ENCODE results near the gene ANO10. TPM values are rescaled to one million over a fixed set of nuclear protein-coding genes. Genes with fewer than 3 reads are reported as not detected.

The ANO10 gene
- total RNA-seq, 1 donor = 7.1 TPM

DNA sequence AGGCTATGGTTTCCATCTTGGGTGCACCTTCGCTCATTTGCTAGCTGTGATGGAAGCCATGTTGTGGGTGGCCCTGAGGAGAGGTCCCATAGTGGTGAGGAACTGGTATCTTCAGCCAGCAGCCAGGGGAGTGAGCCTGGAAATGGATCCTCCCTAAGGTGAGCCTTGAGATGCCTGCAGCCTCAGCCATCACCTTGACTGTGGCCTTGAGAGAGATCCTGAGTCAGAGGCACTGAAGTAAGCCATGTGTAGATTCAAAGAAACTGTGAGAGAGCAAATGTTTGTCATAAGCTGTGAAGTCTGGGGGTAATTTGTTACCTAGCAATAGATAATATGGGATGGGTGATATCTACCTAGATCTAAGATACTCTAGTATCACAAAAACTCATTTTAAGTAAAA, 230.2 kb downstream of the ANO10 start:
- Histone ChIP-seq H3K9me3 (ENCODE audit: low read depth, low read length) (no peaks in the 10 kb centered on the region), H3K4me1 (ENCODE audit: insufficient read depth, low read length) (peaks cover 25% of the 10 kb centered on the region), H3K27me3 (ENCODE audit: insufficient read depth, low read length) (no peaks in the 10 kb centered on the region)

DNA sequence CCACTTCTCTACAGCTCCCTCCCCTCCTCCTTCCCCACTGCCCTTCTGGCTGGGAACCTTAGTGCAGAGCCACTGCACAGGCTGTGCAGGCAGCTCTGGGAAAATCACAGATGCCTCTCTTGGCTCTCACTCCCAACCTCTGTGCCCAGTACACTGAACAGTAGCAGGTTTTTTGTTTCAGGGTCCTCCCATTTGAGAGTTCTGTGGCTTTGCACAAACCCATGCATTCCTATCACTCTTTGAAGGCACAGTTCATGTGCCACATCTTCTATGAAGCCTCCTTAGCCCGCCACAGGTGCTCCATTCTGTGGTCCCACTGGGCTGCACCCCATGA, 231.6 kb downstream of the ANO10 start:
- Histone ChIP-seq H3K27me3 (ENCODE audit: insufficient read depth, low read length) (no peaks in the 10 kb centered on the region), H3K4me1 (ENCODE audit: insufficient read depth, low read length) (peaks cover 25% of the 10 kb centered on the region), H3K4me3 (ENCODE audit: low read length) (no peak overlapping the region), H3K9me3 (ENCODE audit: low read depth, low read length) (no peaks in the 10 kb centered on the region)

More for the DNA sequence above, 230.2 kb downstream of the ANO10 start:
- no peak overlapping the region for H3K4me3 ChIP-seq (ENCODE audit: low read length)

DNA sequence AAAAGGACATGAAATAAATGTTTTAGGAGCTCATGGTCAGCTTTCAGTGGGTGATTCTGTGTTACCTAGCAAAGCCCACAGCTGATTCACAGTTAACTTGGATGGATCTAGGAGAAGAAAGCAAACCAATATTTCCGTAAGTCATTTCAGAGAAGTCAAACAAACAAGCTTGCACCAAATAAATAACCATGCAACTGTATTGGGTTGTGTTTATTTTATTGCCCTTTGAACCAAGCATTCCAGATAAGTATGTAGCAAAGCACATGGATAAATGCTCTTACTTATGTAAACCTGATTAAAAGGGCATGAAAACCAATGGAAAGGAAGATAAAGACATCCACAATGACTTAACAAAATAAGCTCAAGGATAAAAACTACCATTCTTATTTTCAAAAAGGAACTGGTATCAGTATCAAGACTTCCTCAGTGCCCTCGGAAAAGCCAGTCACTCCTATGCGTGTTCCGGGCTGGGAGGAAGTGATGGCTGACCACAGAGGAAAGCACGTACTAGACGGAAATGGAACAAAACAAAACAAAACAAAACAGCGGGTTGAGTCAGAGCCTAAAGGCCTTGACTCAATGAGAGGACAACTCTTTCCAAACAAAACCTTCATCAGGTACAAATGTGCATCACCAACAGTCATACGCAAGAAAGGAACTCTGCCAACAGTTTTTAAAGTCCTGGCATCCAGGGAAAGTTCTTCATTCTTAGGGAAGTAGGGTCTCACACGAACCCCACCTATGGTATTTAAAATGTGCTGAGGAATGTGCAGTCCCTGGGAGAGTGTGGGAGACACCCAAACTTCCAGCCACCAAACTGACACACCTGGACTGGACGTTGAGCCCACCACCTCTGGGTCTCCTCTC, 232.2 kb downstream of the ANO10 start:
- peaks cover 25% of the 10 kb centered on the region for H3K4me1 ChIP-seq (ENCODE audit: insufficient read depth, low read length)
- no peaks in the 10 kb centered on the region for H3K9me3 ChIP-seq (ENCODE audit: low read depth, low read length)
- no peak overlapping the region for H3K4me3 ChIP-seq (ENCODE audit: low read length)
- H3K27me3 ChIP-seq (ENCODE audit: insufficient read depth, low read length) = no peaks in the 10 kb centered on the region

DNA sequence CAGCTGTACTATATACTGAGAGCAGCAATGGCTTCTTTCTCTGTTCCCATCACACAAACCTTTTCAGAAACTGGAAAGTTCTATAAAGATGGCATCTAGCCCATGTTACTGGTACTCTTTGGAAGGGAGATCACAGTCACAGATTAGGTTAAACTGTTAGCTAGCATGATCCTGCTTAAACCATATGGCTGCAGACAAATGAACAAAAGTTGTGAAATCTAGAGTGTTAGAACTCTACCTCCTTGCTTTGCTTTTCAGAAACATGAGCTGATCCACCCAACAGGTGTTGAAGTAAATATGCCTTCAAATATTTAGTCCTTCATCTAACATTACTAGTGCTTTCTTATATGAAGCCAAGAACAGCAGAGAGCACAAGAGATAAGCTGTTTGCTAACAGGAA, 232.9 kb downstream of the ANO10 start:
- peaks cover 25% of the 10 kb centered on the region for H3K4me1 ChIP-seq (ENCODE audit: insufficient read depth, low read length)
- H3K4me3 ChIP-seq (ENCODE audit: low read length) = no peak overlapping the region

GRCh38 chr3:43388175-43388574, 233.6 kb downstream of the ANO10 start:
- no peak overlapping the region for H3K4me3 ChIP-seq (ENCODE audit: low read length)

More for the DNA sequence above, 232.9 kb downstream of the ANO10 start:
- H3K27me3 ChIP-seq (ENCODE audit: insufficient read depth, low read length) = no peaks in the 10 kb centered on the region
- H3K9me3 ChIP-seq (ENCODE audit: low read depth, low read length) = no peaks in the 10 kb centered on the region

GRCh38 chr3:43379343-43379742, 242.5 kb downstream of the ANO10 start:
- no peaks in the 10 kb centered on the region for H3K27me3 ChIP-seq (ENCODE audit: insufficient read depth, low read length)
- H3K4me1 ChIP-seq (ENCODE audit: insufficient read depth, low read length) = peaks cover 7% of the 10 kb centered on the region
- no peaks in the 10 kb centered on the region for H3K9me3 ChIP-seq (ENCODE audit: low read depth, low read length)
- H3K4me3 ChIP-seq (ENCODE audit: low read length) = no peak overlapping the region

More at GRCh38 chr3:43388175-43388574, 233.6 kb downstream of the ANO10 start:
- no peaks in the 10 kb centered on the region for H3K27me3 ChIP-seq (ENCODE audit: insufficient read depth, low read length)
- no peaks in the 10 kb centered on the region for H3K9me3 ChIP-seq (ENCODE audit: low read depth, low read length)
- peaks cover 25% of the 10 kb centered on the region for H3K4me1 ChIP-seq (ENCODE audit: insufficient read depth, low read length)

DNA sequence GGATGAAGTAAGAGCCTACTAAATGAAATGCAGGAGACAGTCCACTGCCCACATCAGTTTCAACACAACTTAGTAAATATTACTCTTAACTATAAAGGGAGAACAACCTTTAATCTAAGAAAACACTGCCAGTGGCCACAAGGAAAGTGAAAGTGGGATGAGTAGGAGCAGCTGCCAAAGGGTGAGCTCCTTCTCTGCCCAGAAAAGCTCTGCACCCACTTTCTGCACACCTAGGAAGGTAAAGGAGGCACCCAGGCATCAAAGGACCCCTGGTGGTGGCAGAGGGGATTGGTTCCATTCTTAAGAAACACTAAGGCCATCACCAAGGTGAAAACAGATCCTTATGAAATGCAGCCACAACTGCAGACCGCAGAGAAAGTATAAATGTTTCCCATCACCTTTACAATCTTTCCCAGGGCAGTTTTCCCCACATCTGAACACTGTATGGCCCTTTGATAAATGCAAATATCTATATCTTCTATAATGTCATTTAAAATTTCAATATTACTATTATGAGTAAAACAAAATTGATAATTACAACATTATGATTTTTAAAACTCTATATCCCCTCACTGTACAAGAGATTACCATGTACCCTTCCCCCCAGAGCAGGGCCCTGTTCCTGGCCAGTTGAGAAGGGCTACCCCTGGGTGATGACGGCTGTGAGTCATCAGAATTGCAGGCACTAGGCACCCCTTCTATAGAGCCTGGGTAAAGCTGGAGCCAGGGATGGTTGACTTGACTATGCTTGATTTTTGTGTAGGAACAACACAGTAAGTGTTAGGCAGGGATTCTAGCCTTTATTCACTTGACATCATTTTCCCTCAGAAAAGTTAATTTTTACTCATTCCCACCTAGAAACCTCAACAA, 243.5 kb downstream of the ANO10 start:
- H3K4me3 ChIP-seq (ENCODE audit: low read length) = no peak overlapping the region
- H3K27me3 ChIP-seq (ENCODE audit: insufficient read depth, low read length) = no peaks in the 10 kb centered on the region
- no peaks in the 10 kb centered on the region for H3K9me3 ChIP-seq (ENCODE audit: low read depth, low read length)
- H3K4me1 ChIP-seq (ENCODE audit: insufficient read depth, low read length) = peaks cover 7% of the 10 kb centered on the region

DNA sequence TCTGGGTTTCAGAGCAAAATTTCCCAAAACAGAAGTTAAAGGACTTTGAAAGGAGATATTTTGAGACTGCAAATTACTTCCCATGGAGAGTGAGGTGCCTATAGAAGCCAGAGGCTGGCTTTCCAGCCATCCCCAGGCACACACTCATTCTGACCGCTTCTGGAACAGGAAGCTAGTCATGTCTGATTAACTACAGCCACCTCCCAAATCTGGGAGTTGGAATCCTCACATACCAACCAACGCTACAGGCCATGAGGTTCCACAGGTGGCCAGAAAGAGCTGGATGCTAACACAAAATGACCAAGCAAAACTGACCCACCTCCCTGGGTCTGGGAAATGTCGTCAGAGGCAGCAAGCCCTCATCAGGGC, 248.3 kb downstream of the ANO10 start:
- no peak overlapping the region for H3K4me3 ChIP-seq (ENCODE audit: low read length)
- H3K27me3 ChIP-seq (ENCODE audit: insufficient read depth, low read length) = no peaks in the 10 kb centered on the region
- peaks cover 17% of the 10 kb centered on the region for H3K4me1 ChIP-seq (ENCODE audit: insufficient read depth, low read length)
- H3K9me3 ChIP-seq (ENCODE audit: low read depth, low read length) = no peaks in the 10 kb centered on the region

DNA sequence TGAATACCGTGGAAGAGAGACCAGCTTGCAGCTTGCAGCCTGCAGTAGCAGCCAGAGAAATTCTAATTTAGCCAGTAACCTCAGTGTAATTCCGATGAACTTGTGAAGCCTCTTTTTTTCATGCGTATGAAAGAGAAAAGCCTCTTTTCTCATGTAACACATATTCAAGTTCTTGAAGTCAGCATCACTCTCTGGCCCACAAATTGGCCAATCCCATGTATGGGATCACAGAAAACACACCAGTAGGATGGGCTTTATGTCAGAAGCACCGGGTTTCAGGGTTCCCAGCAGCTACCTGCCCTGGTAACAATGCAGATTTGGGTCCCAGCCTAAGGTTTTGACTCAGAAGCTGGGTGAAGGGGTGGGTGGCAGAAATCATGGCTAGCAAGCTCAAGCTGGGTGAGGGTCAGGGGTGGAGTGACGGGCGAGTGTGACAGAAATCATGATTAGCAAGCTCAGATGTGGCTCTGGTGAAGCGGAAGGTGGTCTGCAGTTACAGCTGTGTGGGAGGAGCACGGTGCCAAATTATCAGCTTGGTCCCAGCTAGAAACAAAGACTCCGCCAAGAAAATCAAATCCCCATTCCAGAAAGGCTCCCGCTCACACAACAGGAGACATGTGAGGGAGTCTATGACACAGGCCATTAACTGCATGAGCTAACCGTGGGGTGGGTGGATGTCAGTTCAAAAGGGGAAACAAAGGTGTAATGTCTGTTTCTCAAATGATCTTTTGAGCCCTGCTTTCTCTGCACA, 248.8 kb downstream of the ANO10 start:
- Histone ChIP-seq H3K4me3 (ENCODE audit: low read length) (no peak overlapping the region), H3K27me3 (ENCODE audit: insufficient read depth, low read length) (no peaks in the 10 kb centered on the region), H3K4me1 (ENCODE audit: insufficient read depth, low read length) (peaks cover 15% of the 10 kb centered on the region), H3K9me3 (ENCODE audit: low read depth, low read length) (no peaks in the 10 kb centered on the region)

- Histone ChIP-seq H3K9me3 (ENCODE audit: low read depth, low read length) (no peaks in the 10 kb centered on the region), H3K27me3 (ENCODE audit: insufficient read depth, low read length) (no peaks in the 10 kb centered on the region), H3K4me3 (ENCODE audit: low read length) (no peak overlapping the region), H3K4me1 (ENCODE audit: insufficient read depth, low read length) (peaks cover 10% of the 10 kb centered on the region)
These were observed 249.6 kb downstream of the ANO10 start for GRCh38 chr3:43372007-43372740.

DNA sequence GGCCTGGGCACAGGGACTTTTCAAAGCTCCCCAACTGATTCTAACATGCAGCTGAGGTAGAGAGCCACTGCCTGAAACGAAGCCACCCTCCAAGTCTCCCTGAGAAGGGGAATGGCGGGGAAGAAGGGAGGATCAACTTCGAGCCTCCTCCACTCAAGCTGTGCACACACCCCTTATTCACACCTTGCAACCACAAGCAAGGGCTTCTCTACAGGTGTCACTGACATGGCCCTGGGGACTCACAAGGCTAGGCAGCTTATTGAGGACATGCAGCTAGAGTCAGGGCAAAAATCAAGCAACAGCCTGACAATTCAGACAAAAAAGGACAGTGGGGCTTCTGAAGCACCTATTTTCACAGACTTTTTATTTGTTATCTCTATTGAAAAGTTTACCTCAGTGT, 250.3 kb downstream of the ANO10 start:
- Histone ChIP-seq H3K4me3 (ENCODE audit: low read length) (no peak overlapping the region), H3K4me1 (ENCODE audit: insufficient read depth, low read length) (peaks cover 10% of the 10 kb centered on the region), H3K9me3 (ENCODE audit: low read depth, low read length) (no peaks in the 10 kb centered on the region), H3K27me3 (ENCODE audit: insufficient read depth, low read length) (no peaks in the 10 kb centered on the region)

DNA sequence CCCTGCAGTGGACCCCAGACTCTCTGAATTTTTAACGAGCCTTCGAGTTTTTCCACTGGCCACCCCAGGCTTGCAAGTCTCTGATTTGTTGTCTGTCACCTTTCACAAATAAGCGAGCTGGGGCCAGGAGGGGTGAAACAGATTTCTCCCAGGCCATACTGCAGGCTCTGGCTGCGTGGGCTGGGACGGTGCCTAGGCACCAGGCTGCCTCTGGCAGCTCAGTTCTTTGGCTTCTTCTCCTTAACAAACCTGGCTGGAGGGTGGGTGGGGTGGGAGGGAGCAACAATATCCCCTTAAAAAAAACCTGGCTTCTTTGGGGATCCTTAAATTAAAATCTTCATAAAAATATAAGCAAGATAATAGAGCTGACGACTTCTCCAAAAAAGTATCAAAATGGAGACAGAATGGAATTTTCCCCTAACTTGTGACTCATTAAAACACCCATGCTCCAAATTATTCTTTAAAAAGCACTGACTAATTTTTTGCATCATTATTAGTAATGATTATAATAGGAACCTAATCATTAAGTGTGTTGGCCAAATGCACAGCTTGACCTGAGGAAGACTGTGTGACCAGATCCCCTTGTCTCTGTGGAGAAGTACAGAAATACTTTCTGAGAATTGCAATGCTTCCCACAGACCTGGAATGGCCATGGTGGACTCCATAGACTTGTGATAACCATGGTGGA, 251.4 kb downstream of the ANO10 start:
- H3K4me3 ChIP-seq (ENCODE audit: low read length) = no peak overlapping the region
- no peaks in the 10 kb centered on the region for H3K9me3 ChIP-seq (ENCODE audit: low read depth, low read length)
- no peaks in the 10 kb centered on the region for H3K27me3 ChIP-seq (ENCODE audit: insufficient read depth, low read length)
- peaks cover 10% of the 10 kb centered on the region for H3K4me1 ChIP-seq (ENCODE audit: insufficient read depth, low read length)

- no peak overlapping the region for H3K4me3 ChIP-seq (ENCODE audit: low read length)
- H3K4me1 ChIP-seq (ENCODE audit: insufficient read depth, low read length) = peaks cover 10% of the 10 kb centered on the region
- H3K27me3 ChIP-seq (ENCODE audit: insufficient read depth, low read length) = no peaks in the 10 kb centered on the region
- no peaks in the 10 kb centered on the region for H3K9me3 ChIP-seq (ENCODE audit: low read depth, low read length)
These were observed 252.2 kb downstream of the ANO10 start for GRCh38 chr3:43369404-43370292.

Data from mononuclear cell (primary cell).